ENCODE results near the gene COMMD7. TPM values are rescaled to one million over a fixed set of nuclear protein-coding genes. Genes with fewer than 3 reads are reported as not detected.
"Not testable (repeated sequence)": the region's sequence is repeated elsewhere in the genome, so short reads cannot be mapped to it uniquely, and the experiment has no call there.

The COMMD7 gene
- total RNA-seq, 3 donors from 2014 or later, result 29.6 to 37.0 (median 36.6) TPM

DNA sequence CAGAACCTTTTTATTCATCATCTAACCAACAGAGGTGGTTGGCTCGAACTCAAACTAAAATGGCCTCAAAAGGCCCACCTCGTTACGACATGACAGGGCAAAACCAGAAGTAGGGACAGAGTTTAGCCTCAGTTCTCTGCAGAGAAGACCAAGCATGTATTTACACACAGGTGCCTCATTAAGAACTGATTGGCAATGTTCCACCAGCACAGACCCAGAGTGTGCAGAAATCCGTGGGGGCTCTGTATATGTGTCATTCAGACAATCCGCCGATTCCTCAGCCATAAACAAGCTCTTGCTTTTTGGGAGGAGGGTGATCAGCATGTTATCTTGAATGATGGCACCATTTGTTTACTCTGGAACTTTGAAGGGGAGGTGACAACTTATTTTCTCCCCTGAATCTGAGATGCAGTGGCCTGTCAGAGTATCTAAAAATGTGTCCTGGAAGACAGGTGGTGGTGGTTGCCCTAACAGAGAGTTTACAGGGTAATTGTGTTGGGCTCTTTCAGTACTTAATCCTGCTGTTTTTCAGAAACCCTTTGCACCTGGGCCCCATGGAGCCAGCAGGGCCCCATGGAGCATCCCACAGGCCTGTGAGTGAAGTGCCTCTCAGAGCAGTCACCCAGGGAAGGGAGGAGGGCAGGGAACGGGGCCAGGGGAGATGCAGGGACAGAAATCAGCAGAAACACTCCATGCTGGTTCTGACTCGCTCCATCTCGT lies 40.4 kb downstream of the COMMD7 start:
- Histone ChIP-seq H3K9me3 (no peaks in the 10 kb centered on the region), H3K36me3 (ENCODE audit: low read depth) (no peaks in the 10 kb centered on the region), H3K4me1 (ENCODE audit: low read depth) (no peaks in the 10 kb centered on the region), H3K4me3 (no peak overlapping the region)
- TF ChIP-seq, protein P1, sequence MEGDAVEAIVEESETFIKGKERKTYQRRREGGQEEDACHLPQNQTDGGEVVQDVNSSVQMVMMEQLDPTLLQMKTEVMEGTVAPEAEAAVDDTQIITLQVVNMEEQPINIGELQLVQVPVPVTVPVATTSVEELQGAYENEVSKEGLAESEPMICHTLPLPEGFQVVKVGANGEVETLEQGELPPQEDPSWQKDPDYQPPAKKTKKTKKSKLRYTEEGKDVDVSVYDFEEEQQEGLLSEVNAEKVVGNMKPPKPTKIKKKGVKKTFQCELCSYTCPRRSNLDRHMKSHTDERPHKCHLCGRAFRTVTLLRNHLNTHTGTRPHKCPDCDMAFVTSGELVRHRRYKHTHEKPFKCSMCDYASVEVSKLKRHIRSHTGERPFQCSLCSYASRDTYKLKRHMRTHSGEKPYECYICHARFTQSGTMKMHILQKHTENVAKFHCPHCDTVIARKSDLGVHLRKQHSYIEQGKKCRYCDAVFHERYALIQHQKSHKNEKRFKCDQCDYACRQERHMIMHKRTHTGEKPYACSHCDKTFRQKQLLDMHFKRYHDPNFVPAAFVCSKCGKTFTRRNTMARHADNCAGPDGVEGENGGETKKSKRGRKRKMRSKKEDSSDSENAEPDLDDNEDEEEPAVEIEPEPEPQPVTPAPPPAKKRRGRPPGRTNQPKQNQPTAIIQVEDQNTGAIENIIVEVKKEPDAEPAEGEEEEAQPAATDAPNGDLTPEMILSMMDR (IDR thresholded peaks at IDR 0.05), result no peak
- DNase-seq (no peak), ATAC-seq (no peak)
- intact Hi-C loops (cut with DNase I, micrococcal nuclease), result no loop called here

DNA sequence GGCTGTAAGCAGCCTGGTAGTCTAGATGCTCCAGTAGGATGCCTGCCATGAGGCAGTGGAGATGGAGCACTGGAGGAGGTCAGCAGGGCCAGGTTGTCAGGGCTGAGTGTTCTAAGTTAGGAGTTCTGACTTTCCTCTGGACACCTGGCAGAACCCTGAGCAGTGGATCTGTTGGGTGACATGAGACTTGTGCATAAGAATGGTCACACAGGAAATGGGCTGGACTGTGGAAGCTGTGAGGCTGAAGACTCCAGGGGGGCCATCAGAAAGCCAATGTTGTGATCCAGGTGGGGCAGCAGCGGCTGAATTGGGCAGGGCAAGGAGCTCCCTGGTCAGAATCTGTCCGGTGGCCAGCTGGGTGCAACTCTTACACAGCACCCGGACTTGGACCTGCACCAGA lies 45.7 kb downstream of the COMMD7 start:
- Histone ChIP-seq H3K4me3 (no peak overlapping the region), H3K9me3 (no peaks in the 10 kb centered on the region), H3K36me3 (ENCODE audit: low read depth) (no peaks in the 10 kb centered on the region), H3K4me1 (ENCODE audit: low read depth) (no peaks in the 10 kb centered on the region)
- ATAC-seq (no peak), DNase-seq (no peak)
- intact Hi-C loops (cut with DNase I, micrococcal nuclease), result no loop called here
- TF ChIP-seq, protein P1 (IDR thresholded peaks at IDR 0.05), result no peak

DNA sequence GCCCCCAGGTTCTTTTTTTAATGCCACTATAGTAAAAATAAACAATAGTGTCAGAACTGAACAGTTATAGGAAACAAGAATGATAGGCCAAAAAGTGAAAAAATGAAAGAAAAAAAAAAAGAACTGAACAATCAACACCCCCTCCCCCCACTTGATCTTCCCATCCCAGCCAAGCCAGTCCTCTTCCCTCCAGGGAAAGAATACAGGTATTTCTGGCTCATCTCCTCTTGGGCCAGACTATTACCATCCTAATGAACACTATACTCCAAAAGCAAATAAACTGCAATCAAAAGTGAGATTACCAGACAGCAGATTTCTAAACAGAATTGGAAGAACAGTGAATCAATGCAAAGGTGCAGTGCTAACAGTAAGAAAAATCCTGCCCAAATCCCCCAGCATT lies 48.2 kb downstream of the COMMD7 start:
- no peak overlapping the region for H3K4me3 ChIP-seq
- ATAC-seq (no peak), DNase-seq (no peak)
- H3K4me1 ChIP-seq (ENCODE audit: low read depth), result no peaks in the 10 kb centered on the region
- H3K36me3 ChIP-seq (ENCODE audit: low read depth), result no peaks in the 10 kb centered on the region
- intact Hi-C loops (cut with DNase I, micrococcal nuclease), result no loop called here
- H3K9me3 ChIP-seq, result no peaks in the 10 kb centered on the region
- TF ChIP-seq, protein P1 (IDR thresholded peaks at IDR 0.05), result no peak

DNA sequence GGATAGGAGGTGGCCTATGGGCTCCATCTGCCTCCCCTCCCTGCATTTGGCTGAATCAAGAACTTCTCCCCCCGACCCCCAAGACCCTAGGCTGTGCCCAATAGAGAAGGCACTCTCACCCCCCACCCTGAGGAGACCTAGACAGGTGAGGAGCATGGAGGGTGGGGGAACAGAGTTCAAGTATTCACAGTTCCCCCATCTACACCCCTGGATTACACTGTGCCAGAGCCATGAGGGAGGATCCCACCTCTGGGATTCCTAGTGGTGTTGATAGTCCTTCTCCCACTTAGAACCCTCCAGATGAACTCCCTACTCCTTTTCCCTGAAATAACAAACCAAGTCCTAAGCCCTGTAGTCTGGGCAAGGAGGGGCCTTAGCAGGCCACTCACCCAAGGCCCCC lies 54.3 kb downstream of the COMMD7 start:
- DNase-seq; H3K36me3 ChIP-seq (ENCODE audit: low read depth); H3K9me3 ChIP-seq; H3K4me3 ChIP-seq; H3K4me1 ChIP-seq (ENCODE audit: low read depth); intact Hi-C loops (cut with DNase I, micrococcal nuclease); ATAC-seq: not testable (repeated sequence)

DNA sequence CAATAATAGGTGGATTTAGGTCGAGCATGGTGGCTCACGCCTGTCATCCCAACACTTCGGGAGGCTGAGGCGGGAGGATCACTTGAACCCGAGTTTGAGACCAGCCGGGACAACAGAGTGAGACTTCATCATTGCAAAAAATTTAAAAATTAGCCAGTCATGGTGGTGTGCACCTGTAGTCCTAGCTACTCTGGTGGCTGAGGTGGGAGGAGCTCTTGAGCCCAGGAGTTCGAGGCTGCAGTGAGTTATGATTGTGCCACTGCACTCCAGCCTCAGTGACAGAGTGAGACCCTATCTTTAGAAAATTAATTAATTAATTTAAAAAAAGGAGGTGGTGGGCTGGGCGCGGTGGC lies 56.1 kb downstream of the COMMD7 start:
- Histone ChIP-seq H3K36me3 (ENCODE audit: low read depth) (no peaks in the 10 kb centered on the region), H3K9me3 (no peaks in the 10 kb centered on the region), H3K4me3 (no peak overlapping the region), H3K4me1 (ENCODE audit: low read depth) (no peaks in the 10 kb centered on the region)
- intact Hi-C loops (cut with DNase I, micrococcal nuclease), result no loop called here
- TF ChIP-seq, protein P1 (IDR thresholded peaks at IDR 0.05), result no peak
- no peak for DNase-seq
- no peak for ATAC-seq

DNA sequence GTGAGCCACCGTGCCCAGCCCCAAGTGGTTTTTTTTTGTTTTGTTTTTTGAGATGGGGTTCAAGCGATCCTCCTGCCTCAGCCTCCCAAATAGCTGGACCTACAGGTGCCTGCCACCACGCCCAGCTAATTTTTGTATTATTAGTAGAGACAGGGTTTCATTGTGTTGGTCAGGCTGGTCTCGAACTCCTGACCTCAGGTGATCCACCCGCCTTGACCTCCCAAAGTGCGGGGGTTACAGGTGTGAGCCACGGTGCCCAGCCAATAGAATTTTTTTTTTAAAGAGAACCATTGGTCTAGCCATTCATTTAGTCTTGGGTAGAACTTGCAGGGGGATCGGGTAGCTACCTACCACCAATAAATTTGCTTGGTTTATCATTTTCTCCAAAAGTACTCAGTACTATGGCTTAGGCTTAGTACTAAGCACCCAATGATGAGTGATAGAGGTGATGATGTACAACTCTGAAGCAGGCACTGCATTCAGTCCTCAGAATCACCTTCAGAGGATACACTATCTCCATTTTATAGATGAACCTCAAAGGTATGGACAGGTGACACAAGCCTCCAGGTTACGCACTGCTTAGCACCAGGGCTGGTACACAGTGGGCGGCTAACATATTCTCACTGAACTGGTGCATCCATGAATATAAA lies 56.6 kb downstream of the COMMD7 start:
- TF ChIP-seq, protein P1 (IDR thresholded peaks at IDR 0.05), result no peak
- intact Hi-C loops (cut with DNase I, micrococcal nuclease), result no loop called here
- DNase-seq, result no peak

More for the DNA sequence above, 56.6 kb downstream of the COMMD7 start:
- ATAC-seq, result no peak
- Histone ChIP-seq H3K36me3 (ENCODE audit: low read depth) (no peaks in the 10 kb centered on the region), H3K4me3 (no peak overlapping the region), H3K4me1 (ENCODE audit: low read depth) (no peaks in the 10 kb centered on the region), H3K9me3 (no peaks in the 10 kb centered on the region)
